Eye (tissue), 1 donor: ENCODE results near the gene MBTPS1.

ENCODE experiments used
- DNase-seq: peaks from one replicate; pipeline ENCODE4 v3.0.0-alpha.2; 2015

Gene MBTPS1

DNA sequence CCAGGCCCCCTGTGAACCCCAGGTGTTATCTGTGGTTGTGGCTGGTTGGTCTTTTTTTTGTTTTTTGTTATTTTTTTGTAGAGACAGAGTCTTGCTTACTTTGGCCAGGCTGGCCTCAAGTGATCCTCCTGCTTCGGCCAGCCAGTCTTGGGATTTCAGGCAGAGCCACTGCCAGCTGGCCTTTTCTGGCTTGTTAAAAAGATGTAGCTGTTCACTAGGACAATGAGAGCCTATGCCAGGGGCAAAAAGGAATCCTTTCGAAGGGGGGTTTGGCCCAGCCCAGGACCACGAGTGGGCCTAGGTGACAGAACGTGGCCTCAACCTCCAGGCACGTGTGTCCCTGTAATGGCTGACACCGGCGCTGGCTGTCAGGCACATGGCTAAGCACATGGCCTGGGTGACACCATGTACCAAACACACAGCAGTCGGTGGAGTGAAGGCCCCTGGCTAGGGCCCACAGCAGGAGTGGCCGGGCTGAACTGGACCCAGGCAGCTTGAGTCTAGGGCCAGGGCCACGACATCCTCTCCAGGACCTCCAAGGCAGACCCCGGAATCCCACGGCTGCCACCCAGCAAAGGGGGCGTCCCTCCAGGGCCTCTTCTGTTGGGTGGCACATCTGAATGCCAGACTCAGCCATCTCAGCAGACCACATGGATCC lies 67.2 kb downstream of the MBTPS1 start:
- DNase-seq = no peak

DNA sequence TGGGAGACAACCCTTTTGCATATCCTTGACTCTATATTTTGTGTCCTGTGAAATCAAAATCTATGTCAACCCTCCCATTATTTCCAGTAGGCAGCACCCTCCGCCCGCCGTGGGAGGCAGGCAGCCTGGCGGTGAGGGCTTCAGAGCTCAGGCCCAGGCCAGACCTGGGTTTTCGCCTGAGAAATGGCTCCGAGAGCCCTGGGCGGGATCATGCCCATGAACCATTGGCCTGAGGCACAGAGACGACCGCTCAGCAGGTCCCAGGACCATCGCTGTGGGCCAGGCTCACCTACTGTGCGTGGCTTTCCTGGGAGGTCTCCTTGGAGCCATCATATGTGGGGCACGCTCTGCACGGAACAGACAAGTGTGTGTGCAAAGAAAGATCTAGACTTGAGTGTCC lies 67.9 kb downstream of the MBTPS1 start:
- no peak for DNase-seq

DNA sequence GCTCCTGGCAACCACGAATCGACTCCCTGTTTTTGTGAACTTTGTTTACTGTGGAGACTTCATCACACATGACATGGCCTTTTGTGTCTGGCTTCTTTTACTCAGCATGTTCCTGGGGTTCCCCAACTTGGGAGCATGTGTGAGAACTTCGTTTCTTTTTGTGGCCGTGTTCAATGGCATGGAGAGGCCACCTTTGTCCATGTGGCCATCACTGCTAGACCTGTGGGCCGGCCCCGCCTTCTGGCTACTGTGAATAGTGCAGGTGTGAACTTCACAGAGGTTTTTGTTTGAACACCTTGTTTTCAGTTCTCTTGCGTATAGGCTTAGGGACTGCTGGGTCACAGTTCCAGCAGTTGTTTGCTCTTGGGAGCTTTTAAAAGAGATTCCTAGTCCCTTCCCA lies 68.5 kb downstream of the MBTPS1 start:
- DNase-seq = no peak

DNA sequence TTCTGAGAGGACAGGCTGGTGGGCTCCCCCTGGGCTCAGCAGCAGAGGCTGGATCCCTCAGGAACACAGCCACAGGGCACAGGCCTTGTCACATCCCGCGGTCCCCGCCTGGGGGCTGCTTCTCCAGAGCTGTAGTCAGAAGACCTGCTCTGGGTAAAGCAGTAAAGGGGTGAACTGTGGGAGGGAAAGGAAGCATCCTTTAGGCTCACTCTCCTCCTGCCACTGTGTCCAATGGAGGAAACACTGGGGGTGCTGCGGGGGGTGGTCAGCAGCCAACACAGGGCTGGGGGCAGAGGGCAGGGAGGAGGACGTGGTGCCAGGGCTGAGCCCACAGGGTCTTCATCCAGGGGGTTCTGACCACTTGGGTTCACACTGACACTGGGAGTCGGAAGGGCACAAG lies 69.1 kb downstream of the MBTPS1 start:
- no peak for DNase-seq

DNA sequence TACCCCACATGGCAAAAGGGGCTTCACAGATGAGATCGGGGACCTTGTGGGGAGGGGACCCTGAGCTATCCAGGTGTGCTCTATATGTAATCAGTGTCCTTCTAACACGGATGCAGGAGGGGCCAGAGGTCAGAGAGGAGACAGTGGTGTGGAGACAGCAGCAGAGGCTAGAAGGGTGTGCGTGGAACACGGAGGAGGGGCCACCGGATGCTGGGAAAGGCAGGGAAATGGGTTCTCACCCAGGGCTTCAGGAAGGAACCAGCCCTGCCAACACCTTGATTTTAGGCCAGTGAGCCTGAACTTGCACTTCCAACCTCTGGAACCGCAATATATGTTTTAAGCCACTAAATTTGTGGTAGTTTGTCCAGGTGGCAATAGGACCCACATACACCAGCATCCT lies 69.5 kb downstream of the MBTPS1 start:
- no peak for DNase-seq

DNA sequence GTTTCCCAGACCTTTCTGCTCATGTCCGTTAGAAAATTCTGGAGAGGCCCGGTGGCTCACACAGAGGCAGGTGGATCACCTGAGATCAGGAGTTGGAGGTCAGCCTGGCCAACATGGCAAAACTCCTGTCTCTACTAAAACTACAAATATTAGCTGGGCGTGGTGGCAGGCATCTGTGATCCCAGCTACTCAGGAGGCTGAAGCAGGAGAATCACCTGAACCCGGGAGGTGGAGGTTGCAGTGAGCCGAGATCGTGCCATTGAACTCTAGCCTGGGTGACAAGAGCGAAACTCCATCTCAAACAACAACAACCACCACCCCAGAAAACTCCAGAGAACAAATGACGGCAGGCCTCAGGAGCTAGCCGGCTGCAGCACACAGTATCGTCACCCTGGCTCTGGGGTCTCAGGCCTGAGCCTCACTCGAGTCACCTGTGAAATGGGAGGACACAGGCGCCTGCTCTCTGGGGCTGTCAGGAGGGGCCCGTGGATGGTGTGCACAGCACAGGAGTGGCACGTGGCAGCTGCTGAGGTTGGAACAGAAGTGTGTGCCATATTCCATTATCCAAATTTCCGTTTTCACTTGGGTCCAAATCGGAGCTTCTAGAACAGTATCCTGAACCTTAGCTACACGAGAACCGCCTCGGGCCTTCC lies 70.8 kb downstream of the MBTPS1 start:
- no peak for DNase-seq

DNA sequence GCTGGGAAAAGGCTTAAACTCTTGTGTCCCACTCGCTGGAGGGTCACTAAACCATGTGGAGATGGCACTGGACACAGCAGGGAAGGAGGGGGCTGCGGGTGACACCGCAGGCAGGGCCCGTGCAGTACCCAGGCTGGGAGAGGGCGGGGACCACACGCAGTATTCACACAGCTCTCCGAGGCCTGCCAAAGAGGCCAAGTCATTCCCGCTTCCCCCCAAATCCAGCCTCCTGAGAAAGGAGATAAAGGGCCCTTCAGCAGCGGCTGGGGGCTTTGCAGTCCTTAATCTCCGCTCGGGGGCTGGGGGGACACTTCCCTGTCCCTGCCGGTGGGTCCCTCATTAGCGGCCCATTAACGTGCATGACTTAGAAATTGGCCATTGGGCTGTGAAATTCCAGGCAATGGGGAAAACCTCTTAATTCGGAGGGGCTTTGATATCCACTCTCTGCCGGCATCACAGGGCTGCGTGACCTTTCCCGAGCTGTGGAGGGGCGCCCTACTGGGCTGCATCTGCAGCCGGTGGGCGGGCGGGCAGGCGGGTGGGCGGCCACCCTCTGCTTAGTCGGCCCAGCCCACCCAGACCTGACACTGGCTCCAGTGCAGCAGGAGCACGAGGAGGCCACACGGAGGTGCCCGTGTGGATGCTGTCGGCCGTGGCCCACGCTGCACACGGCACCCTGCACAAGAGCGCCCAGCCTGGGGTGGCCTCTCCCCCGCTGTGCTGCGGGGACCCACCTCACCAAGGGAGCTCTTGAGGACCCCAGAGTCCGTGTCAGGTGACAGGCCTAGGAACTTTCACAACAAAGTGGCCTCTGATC lies 71.5 kb downstream of the MBTPS1 start:
- peak; percentile 95 for DNase-seq

DNA sequence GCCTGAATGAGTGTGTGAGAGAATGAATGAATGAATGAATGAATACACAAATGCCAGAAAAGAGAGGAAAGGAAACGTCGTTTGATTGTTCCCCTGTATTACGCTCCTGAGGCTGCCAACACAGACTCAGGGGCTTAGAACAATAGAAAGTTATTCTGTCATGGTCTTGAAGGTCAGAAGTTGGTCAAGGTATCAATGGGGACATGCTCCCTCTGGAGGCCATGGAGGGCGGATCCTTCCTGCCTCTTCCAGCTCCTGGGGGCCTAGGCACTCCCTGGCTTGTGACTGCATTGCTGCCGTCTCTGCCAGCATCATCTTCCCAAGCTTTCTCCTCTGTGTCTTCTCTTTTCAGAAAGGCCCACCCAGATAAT lies 72.6 kb downstream of the MBTPS1 start:
- no peak for DNase-seq

DNA sequence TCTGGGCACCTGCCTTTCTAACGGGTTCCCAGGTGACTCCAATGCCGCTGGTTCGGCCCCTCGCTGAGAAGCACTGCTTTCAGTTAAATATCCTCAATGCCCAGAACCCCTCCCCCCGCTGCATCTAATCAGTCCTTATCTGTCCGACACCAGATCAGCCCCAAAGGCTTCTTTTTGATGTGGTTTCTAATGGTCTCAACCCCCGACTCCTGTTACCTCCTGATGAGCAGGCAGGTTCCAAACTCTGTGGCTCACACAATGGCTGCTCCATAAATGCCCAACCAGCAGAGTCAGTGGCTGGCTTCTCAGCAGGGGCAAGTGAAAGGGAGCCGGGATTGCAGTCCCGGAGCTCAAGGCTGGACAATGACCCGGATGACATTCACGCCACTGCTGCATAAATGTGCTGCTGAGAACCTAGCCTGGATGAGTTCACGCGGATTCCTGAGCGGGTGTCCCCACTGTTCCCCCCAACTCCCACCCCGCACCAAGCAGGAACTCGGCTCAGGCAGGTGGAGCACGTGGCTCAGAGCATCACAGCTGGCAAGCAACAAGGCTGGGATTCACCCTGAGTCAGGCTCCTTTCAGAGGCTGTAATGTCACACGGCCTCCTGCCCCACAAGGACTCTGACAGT lies 73.1 kb downstream of the MBTPS1 start:
- DNase-seq = peak; percentile 60

DNA sequence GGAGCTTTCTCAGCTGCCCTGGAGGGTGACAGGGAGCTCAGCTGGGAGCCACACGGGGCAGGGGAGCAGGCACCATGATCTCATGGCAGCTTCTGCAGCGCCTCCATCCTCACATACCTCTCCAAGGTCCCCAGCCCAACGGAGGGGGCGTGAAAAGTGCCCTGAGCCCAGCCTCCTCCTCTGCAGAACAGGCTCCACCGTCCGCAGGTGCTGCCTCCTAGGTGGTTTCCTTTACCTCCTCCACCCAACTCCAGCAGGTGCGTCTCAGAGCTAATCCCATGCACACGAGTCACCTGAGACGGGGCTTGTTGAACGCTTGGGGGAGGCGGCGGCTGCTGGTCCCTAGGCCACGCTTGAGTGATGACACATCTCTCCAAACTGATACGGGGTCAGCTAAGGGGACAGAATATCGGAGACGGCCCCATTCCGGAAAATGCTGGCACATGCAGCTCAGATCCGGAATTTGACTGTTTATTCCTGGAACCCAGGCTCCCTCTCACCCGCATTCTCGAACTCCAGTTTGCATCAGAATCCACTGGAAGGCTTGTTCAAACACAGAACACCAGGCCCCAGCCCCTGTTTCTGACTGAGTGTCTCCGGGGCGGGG lies 73.8 kb downstream of the MBTPS1 start:
- DNase-seq = no peak

DNA sequence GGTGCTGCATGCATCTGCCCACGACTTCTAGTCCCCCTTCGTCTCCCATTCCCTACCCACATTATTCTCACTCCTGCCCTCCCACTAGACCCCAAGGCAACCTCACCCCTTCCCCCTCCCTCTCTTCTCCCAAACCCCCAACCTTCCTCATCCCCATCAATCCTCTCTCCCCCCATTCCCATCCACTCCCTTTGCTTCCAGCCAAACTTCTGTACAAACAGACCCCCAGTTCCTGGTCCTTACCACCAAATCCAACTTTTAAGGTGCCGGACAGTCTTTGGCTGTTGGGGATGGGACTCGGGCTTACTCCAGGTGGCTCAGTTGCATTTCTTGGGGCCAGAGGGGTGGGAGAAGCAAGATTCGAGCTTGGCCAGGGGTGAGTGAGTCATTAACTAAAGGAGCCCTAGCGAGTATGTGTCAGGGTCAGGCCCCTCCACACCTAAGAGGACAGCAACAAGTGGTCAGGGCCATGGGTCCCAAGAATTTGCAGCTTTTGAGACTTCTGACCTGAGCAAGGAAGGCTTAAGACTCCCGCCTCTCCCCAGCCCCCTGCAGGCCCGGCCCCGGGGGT lies 74.3 kb downstream of the MBTPS1 start, which contains the start of gene SLC38A8:
SLC38A8 (minus strand) TSS at position 488 of the 571 bp plus-strand sequence. CDS start 638 bp downstream, outside the sequence.
- no peak for DNase-seq

DNA sequence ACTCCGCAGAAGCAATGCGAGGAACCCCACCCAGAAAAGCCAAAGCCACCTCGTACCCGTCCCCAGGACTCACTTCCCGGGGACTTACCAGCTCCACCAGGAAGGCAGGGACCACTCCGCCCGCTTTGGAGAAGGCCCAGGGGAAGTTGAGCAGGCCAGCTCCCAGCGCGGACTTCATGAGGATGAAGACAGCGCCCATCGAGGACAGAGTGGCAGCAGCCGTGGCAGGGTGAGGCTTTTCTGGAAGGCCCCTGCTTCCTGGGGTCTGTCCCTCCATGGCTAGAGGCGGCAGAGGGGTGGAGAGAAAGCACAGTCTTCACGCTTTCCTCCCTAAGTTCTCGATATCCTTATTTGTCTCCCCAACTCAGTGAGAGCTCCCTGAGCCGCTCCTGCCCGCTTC lies 74.9 kb downstream of the MBTPS1 start:
- DNase-seq = no peak

DNA sequence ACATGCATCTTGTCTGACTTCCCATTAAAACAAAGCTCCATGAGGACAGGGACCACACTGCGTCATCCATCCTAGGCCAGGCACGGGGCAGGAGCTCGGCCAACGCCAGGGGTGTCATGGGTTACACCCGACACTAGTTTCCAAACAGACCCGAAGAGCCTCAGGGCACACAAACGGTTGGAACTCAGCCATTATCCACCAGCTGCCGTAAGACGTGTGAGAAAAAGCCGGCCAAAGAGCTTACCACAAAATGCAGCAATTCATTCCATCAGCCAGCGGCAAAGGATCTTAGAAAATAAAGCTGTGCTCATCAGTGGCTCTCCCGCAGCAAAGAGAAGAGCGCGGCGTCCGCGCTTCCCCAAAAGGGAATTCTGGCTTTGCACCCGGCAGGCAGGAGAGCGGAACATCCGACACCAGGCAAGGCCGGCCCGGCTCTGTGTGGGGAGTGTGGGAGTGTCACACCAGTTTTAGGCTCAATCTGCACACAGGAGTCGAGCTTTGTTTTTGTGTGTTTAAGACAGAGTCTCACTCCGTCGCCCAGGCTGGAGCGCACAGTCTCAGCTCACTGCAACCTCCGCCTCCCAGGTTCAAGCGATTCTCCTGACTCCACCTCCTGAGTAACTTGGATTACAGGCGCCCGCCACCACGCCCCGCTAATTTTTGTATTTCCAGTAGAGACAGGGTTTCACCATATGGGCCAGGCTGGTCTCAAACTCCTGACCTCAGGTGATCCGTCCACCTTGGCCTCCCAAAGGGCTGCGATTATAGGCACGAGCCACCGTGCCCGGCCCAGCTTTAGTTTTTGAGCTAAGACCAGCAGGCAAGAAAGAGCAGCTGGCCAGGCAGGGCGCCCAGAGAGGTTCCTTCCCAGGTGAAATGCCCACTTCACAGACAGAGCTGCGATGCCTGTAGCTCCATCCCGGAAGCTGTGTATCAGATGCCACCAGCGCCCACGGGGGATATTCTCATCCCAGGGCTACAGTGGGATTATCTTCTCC lies 75.6 kb downstream of the MBTPS1 start:
- DNase-seq = peak; percentile 62

DNA sequence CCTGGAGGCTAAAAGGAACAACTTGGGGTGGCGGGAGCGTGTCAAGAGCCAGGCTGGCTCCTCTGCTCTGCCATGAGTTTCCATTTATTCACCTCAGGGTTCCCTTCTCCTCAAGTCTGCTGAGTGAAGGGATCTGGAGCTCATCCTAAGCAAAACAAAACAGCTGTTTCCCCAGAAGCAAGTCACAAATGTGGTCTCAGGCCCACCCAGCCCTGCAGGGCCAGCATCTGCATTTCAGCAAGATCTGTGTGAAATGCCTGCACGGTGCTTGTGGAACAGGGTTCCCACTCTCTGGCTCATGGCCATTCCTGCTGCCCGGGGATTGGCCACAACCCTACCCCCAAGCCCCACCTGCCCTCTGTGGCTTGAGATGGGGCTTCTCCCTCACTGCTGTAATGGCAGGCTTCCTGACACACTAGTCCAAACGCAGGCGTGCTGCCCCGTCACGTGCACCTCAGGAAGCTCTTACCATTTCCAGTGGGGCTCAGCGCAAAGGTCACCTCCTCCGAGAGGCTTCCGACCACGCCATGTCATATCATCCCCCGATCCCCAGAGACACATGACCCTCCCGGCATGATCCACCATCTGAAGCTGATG lies 76.4 kb downstream of the MBTPS1 start:
- no peak for DNase-seq

DNA sequence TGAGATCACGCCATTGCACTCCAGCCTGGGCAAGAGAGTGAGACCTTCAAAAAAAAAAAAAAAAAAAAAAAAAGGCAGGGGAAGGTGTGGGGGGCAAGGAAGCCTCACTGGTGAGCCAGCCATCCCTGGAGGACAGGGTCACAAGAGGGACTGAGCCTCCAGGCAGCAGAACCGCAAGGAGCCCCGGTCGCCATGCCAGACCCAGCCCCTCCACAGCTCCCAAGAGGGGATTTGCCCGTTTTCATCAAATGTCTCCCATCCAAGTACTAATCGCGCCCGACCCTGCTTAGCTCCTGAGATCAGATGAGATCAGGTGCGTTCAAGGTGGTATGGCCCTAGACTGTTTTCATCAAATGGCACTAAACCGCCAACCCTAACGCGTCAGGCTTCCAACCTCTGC lies 77.0 kb downstream of the MBTPS1 start:
- no peak for DNase-seq

DNA sequence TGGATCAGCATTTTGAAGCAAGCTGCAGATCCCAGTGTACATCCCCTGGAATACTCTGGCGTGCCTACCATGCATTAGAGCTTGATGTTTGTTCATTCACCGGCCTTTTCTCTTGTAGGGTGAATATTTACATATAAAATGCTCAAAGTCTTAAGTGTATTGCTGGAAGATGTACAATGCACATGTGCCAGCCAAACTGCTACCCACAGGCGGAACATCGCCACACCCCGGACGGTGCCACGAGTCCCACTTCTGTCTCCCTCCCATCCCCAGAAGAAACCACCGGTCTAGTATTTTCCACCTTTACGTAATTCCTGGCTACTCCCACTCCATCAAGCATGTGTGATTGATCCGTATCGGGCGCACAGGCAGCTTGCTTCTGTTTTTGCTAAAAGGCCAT lies 78.3 kb downstream of the MBTPS1 start:
- DNase-seq = no peak

DNA sequence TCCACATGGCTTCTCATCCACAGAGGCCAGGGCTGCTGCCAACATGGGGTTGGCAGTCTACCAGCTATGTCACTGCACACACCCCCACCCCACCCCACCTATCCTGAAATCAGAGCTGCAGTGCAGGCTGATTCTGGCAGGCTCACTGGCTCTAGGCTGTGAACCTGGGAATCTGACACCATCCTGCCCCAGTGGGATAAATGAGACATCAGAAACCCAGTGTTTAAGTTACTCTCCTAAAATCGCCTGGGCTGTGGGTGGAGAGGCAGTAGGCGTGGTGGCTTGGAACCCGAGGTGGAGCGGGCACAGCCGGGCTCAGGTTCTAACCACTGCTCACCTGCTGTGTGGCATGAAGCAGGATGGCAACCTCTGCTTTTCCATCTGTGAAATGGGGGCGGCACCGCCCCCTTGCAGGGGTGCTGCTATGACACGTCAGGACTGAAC lies 79.7 kb downstream of the MBTPS1 start:
- DNase-seq = no peak

DNA sequence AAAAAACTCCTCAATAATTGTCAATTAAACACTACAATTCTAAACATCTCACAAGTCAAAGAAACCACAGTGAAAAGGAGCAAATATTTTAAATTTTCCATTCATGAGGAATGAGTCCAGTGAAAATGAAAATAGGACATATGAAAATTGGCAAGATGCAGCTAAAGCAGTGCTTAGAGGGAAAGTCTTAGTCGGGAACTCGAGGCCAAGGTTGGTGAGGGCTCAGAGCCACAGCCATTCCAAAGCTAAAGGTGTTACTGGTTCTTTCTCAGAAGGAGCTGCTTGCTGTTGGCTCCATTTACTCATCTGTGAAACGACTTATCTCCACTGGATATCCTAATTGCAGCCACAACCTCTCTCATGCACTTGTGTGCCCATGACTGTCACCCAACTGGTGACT lies 80.6 kb downstream of the MBTPS1 start:
- no peak for DNase-seq

DNA sequence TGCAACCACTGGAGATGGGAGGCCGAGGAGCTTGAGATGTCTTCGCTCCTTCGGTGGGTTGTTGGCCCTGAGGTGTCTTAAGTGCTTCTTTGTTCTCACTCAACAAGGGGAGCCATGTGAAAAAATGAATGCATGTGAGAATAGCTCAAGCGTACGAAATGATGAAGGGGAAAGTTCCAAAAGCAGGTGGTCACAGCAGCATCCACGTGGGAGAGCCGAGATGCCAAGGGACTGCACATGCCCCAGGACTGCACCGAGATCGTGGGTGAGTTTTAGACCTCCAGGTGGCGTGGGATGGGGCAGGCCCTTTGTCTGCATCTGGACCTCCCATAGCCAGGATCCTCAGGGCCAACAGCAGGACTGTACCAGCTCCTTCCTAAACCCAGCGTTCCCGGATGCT lies 82.2 kb downstream of the MBTPS1 start:
- DNase-seq = no peak

DNA sequence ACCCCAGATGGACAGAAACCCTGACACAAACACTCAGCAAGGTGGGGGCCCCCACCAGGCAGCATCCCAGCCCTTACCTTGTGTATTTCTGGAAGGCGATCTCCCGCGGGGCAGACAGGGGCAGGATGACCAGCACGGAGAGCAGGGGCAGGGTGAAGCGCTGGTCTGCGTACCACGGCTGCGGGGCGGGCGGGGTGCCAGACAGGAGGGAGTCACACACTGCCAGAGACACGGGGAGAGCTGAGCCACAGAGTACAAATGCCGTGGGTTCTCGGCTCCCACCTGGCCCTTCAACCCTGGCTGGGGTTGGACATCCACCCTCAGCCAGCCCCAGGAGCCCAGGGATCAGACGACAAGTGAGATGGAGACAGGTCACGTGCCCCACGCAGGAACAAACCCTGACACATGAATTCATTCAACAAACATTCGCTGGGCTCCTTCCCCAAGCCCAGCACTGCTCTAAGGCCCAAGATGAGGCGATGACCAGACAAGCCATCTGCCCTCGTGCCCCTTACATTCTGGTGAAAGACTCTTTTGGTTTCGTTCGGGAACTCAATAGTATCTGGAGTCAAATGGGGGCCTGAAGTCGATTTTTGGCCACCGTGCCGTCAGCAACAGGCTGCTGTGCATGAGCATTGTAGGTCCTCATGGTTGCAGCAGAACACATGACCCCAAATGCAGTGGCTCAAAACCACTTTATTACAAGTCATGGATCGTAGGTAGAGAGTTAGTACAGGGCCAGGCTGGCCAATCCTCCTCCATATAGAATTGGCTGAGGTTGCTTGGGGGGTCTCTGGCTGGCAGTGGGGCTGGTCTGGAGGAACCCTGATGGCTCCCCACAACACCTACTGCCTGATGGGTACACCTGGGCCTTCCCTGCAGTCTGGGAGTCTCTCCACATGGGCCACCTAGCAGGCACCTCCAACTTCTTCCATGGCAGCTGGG lies 83.2 kb downstream of the MBTPS1 start:
- DNase-seq = no peak
